PC-3 (cell line): ENCODE results near the gene AP1B1. TPM values are rescaled to one million over a fixed set of nuclear protein-coding genes. Genes with fewer than 3 reads are reported as not detected.

Experiments
- ATAC-seq: fragments of 200-7000 bp; cut with Tn5 transposase; 2 replicates; pipeline ENCODE4 v1.9.1; 2020; ENCODE audit warnings: mild to moderate bottlenecking, moderate library complexity
- BruUV-seq: library from RNA; stranded (reverse); fragments of 400-500 nt; replicated peaks from 2 replicates; lab custom pipeline; 2021; lab: Mats Ljungman, UMichigan
- CTCF ChIA-PET: fragments of 300-600 bp; sonication (Branson Sonifier 250); formaldehyde crosslinking; loops from one replicate; lab custom pipeline; 2022; ENCODE audit warnings: antibody characterized with exemption; lab: Charles Lee
- POLR2A ChIA-PET: fragments of 300-600 bp; sonication (Branson Sonifier 250); formaldehyde crosslinking; loops from one replicate; lab custom pipeline; 2022; ENCODE audit warnings: antibody characterized with exemption; ENCODE audit not compliant: unreplicated experiment; lab: Charles Lee
- DNase-seq: peaks from one replicate; pipeline ENCODE4 v3.0.0-alpha.2; 2015
- H2AFZ ChIP-seq: fragments of 300-600 bp; sonication (generic); 2 replicates; pipeline ENCODE4 v1.6.0; 2016; ENCODE audit warnings: antibody characterized with exemption, low read length
- H3F3A ChIP-seq: fragments of 300-600 bp; sonication (generic); one replicate; pipeline ENCODE4 v1.6.0; 2017; ENCODE audit warnings: antibody characterized with exemption, low read length, control low read depth, mild to moderate bottlenecking; ENCODE audit not compliant: unreplicated experiment
- H3K27ac ChIP-seq: fragments of 300-600 bp; sonication (generic); 2 replicates; pipeline ENCODE4 v1.5.1; 2016; ENCODE audit warnings: mild to moderate bottlenecking, low read length
- H3K27me3 ChIP-seq: fragments of 300-600 bp; sonication (generic); 2 replicates; pipeline ENCODE4 v1.6.1; 2016; ENCODE audit warnings: low read length, mixed read lengths
- H3K36me3 ChIP-seq: fragments of 300-600 bp; sonication (generic); 2 replicates; pipeline ENCODE4 v1.6.1; 2016; ENCODE audit warnings: low read depth, mixed run types, low read length, mixed read lengths
- H3K4me1 ChIP-seq: fragments of 300-600 bp; sonication (generic); 2 replicates; pipeline ENCODE4 v1.5.1; 2016; ENCODE audit warnings: low read length; ENCODE audit not compliant: insufficient read depth
- H3K4me2 ChIP-seq: fragments of 300-600 bp; sonication (generic); 2 replicates; pipeline ENCODE4 v1.6.0; 2016; ENCODE audit warnings: low read length
- H3K4me3 ChIP-seq: fragments of 300-600 bp; sonication (generic); 2 replicates; pipeline ENCODE4 v1.5.1; 2016; ENCODE audit warnings: mild to moderate bottlenecking, low read length, mixed read lengths
- H3K79me2 ChIP-seq: fragments of 300-600 bp; sonication (generic); 2 replicates; pipeline ENCODE4 v1.6.1; 2017; ENCODE audit warnings: low read length, mixed read lengths
- H3K9ac ChIP-seq: fragments of 300-600 bp; sonication (generic); 2 replicates; pipeline ENCODE4 v1.6.0; 2016; ENCODE audit warnings: mild to moderate bottlenecking, low read length
- H3K9me2 ChIP-seq: fragments of 300-600 bp; sonication (generic); replicated peaks from 2 replicates; pipeline ENCODE4 v1.6.1; 2016; ENCODE audit warnings: mixed run types, low read length, mixed read lengths
- H3K9me3 ChIP-seq: fragments of 300-600 bp; sonication (generic); 2 replicates; pipeline ENCODE4 v1.6.1; 2016; ENCODE audit warnings: low read length, mixed read lengths
- H4K20me1 ChIP-seq: fragments of 300-600 bp; sonication (generic); 2 replicates; pipeline ENCODE4 v1.6.1; 2016; ENCODE audit warnings: low read length, mixed read lengths
- CTCF ChIP-seq: fragments of 300-600 bp; sonication (generic); conservative IDR thresholded peaks from 2 replicates; pipeline ENCODE4 v1.5.1; 2017; ENCODE audit warnings: antibody characterized with exemption, low read depth, mild to moderate bottlenecking, low read length
- EZH2 ChIP-seq: fragments of 300-600 bp; sonication (generic); IDR thresholded peaks from one replicate; pipeline ENCODE4 v1.6.1; 2017; ENCODE audit warnings: antibody characterized with exemption, mild to moderate bottlenecking, low read length; ENCODE audit not compliant: unreplicated experiment
- EZH2phosphoT487 ChIP-seq: fragments of 300-600 bp; sonication (generic); IDR thresholded peaks from 2 replicates; pipeline ENCODE4 v1.6.1; 2018; ENCODE audit warnings: mild to moderate bottlenecking, antibody characterized with exemption, low read length, borderline replicate concordance
- intact Hi-C: fragments of 100-400 bp; cut with micrococcal nuclease; formaldehyde crosslinking; loops from 2 replicates; pipeline ENCODE4 v1.9.0; 2023
- total RNA-seq: library from RNA; depleted of rRNA; stranded (reverse); fragments of >200 nt; gene quantifications from 2 replicates; pipeline ENCODE4 v1.2.3, GENCODE V29; 2014

The AP1B1 gene
- total RNA-seq, 1 experiment from 2014 or later = 81.2 TPM

DNA sequence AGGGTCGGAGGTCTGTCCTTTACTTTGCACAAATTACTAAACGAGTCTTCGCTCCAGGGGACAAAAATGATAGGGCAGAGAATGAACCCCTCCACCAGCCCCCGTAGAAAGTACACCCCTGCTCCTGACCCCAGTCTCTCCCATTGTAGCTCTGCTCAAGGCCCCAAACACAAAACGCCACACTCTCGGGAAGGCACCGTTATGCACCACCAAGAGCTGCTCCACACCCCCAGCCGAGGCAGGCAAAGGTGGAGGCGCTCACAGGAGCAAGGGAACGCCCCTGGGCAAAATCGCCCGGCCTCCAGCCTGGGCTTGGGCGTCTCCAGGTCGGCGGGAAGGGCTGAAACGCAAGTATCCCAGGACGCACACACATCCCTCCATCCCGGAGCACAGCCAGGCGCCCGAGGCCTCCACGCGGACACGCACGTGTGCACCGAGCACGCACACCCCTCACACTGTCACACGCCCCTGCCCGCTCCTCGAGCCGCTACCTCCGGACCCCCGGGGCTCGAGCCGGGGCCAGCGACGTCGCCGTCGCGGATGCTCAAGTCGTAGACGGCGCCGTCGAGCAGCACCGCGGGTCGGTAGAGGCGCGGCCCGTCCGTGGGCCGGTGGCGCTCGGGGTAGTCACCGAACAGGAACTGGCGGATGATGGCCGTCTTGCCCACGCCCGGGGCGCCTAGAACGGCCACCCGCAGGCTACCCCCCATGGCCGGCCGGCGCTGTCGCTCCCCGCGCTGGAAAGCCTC, 73.7 kb downstream of the AP1B1 start:
- Histone ChIP-seq H3K4me1 (peaks cover 20% of the 10 kb centered on the region), H3K27me3 (peaks cover 5% of the 10 kb centered on the region; the same call in 1 of the 2 replicates), H2AFZ (peak overlapping the region; percentile 55; the same call in 1 of the 2 replicates), H3K9me2 (no peaks in the 10 kb centered on the region), H3K4me2 (peak overlapping the region; percentile 74), H3K9me3 (no peaks in the 10 kb centered on the region), H3F3A (no peaks in the 10 kb centered on the region), H3K79me2 (peaks cover 6% of the 10 kb centered on the region), H3K27ac (no peak overlapping the region), H3K4me3 (peak overlapping the region; percentile 51; the same call in 1 of the 2 replicates), H4K20me1 (no peaks in the 10 kb centered on the region), H3K36me3 (no peaks in the 10 kb centered on the region), H3K9ac (no peak overlapping the region)
- BruUV-seq = no TSS peak
- CTCF ChIA-PET = no interaction called here
- no peak for TF ChIP-seq CTCF
- no peak for TF ChIP-seq EZH2phosphoT487
- no peak for TF ChIP-seq EZH2
- DNase-seq (peak; percentile 22), ATAC-seq (peak; percentile 18)
- POLR2A ChIA-PET = no interaction called here
- intact Hi-C loops = no loop called here

- POLR2A ChIA-PET = no interaction called here
- TF ChIP-seq CTCF (no peak), EZH2phosphoT487 (no peak), EZH2 (no peak)
- H2AFZ ChIP-seq = no peak overlapping the region
- peaks cover 5% of the 10 kb centered on the region; the same call in 1 of the 2 replicates for H3K27me3 ChIP-seq
- no peaks in the 10 kb centered on the region for H3K36me3 ChIP-seq
- H3K4me2 ChIP-seq = peak overlapping the region; percentile 74; the same call in 1 of the 2 replicates
- H3K27ac ChIP-seq = no peak overlapping the region
- intact Hi-C loops = no loop called here
- peaks cover 15% of the 10 kb centered on the region for H3K79me2 ChIP-seq
- no TSS peak for BruUV-seq
- H3K9me2 ChIP-seq = no peaks in the 10 kb centered on the region
- CTCF ChIA-PET = no interaction called here
- no peaks in the 10 kb centered on the region for H3K9me3 ChIP-seq
- H3F3A ChIP-seq = no peaks in the 10 kb centered on the region
- no peak overlapping the region for H3K4me3 ChIP-seq
- DNase-seq (no peak), ATAC-seq (no peak)
- H4K20me1 ChIP-seq = no peaks in the 10 kb centered on the region
- no peak overlapping the region for H3K9ac ChIP-seq
- peaks cover 29% of the 10 kb centered on the region for H3K4me1 ChIP-seq
These were observed 74.5 kb downstream of the AP1B1 start for GRCh38 chr22:29313576-29314466.
